ENCODE data around the gene SLC35A5.
"Not testable (repeated sequence)": the region's sequence is repeated elsewhere in the genome, so short reads cannot be mapped to it uniquely, and the experiment has no call there.

DNA sequence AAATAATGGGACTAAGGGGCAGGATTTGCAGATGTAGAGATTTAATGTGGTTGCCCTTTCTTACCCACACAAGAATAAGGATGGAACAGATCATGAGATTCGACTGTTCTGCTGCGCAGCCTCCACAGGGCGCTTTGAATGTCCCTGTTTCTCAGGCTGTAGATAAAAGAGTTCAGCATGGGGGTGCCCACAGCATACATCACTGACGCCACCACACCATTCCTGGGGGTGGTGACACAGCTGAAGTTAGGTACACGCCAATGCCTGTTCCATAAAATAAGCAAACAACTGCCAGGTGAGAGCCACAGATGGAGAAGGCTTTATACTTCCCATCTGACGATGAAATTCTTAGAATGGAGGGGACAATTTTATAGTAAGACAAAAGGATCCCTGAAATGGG, 37.7 kb upstream of the SLC35A5 start:
- TF ChIP-seq ZNF207 (IDR thresholded peaks at IDR 0.05; ENCODE audit: borderline replicate concordance); ZNF253 (CRISPR knock-in tag; IDR thresholded peaks at IDR 0.05; ENCODE audit: borderline replicate concordance); SP4 (CRISPR knock-in tag; IDR thresholded peaks at IDR 0.05); ZNF776 (CRISPR knock-in tag; IDR thresholded peaks at IDR 0.05); ZFP90 (CRISPR knock-in tag; IDR thresholded peaks at IDR 0.05; ENCODE audit: borderline replicate concordance); POLR2A (IDR thresholded peaks at IDR 0.05; ENCODE audit: insufficient read depth in 1 of 2, low read depth in 2 of 2, low read length in 2 of 2): not testable (repeated sequence)
- TF ChIP-seq, protein P1, sequence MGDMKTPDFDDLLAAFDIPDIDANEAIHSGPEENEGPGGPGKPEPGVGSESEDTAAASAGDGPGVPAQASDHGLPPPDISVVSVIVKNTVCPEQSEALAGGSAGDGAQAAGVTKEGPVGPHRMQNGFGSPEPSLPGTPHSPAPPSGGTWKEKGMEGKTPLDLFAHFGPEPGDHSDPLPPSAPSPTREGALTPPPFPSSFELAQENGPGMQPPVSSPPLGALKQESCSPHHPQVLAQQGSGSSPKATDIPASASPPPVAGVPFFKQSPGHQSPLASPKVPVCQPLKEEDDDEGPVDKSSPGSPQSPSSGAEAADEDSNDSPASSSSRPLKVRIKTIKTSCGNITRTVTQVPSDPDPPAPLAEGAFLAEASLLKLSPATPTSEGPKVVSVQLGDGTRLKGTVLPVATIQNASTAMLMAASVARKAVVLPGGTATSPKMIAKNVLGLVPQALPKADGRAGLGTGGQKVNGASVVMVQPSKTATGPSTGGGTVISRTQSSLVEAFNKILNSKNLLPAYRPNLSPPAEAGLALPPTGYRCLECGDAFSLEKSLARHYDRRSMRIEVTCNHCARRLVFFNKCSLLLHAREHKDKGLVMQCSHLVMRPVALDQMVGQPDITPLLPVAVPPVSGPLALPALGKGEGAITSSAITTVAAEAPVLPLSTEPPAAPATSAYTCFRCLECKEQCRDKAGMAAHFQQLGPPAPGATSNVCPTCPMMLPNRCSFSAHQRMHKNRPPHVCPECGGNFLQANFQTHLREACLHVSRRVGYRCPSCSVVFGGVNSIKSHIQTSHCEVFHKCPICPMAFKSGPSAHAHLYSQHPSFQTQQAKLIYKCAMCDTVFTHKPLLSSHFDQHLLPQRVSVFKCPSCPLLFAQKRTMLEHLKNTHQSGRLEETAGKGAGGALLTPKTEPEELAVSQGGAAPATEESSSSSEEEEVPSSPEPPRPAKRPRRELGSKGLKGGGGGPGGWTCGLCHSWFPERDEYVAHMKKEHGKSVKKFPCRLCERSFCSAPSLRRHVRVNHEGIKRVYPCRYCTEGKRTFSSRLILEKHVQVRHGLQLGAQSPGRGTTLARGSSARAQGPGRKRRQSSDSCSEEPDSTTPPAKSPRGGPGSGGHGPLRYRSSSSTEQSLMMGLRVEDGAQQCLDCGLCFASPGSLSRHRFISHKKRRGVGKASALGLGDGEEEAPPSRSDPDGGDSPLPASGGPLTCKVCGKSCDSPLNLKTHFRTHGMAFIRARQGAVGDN (CRISPR knock-in tag; IDR thresholded peaks at IDR 0.05), result not testable (repeated sequence)

Measured in HepG2 (cell line).